ENCODE measurements around the gene ADGRV1.
"Not testable (repeated sequence)": the region's sequence is repeated elsewhere in the genome, so short reads cannot be mapped to it uniquely, and the experiment has no call there.

The ADGRV1 gene

GRCh38 chr5:91027405-91028139 lies 469.0 kb downstream of the ADGRV1 start:
- no peak for DNase-seq (ENCODE audit: low spot score)

DNA sequence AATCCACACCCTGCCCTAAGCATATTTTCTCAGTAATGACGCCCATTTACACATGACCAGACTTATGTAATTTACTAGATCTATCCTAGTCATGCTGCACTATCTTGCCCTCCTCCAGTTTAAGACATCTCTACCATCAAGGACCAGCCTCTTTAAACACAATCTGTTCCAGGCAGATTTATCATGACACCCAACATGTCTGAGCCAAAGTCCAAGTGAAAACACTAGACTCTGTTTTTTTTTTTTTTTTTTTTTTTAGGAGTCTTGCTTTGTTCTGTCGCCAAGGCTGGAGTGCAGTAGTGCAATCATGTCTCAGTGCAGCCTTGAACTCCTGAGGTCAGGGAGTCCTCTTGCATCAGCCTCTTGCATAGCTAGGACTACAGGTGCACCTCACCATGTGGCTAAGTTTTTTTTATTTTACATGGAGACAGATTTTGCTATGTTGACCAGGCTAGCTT lies 469.9 kb downstream of the ADGRV1 start:
- no peak for DNase-seq (ENCODE audit: low spot score)

GRCh38 chr5:91030521-91031401 lies 472.2 kb downstream of the ADGRV1 start:
- no peak for DNase-seq (ENCODE audit: low spot score)

DNA sequence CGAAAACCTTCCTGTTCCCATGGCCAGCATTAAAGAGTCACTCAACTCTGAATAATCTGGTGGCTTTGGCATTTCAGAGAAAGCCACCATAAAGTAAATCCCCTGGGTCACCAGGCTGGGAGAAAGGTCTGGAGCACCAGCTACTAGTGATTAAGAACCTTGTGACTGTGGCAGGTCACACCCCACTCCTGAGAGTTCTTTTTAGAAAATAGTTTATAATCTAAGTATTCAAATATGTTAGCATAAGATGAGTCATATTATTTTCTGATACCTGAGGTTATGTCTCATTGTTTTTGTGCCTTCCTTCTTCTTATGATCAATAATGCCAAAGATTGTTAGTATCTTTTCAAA lies 472.8 kb downstream of the ADGRV1 start:
- no peak for DNase-seq (ENCODE audit: low spot score)

- DNase-seq (ENCODE audit: low spot score) = no peak
Observed at GRCh38 chr5:91032125-91032524, 473.5 kb downstream of the ADGRV1 start.

DNA sequence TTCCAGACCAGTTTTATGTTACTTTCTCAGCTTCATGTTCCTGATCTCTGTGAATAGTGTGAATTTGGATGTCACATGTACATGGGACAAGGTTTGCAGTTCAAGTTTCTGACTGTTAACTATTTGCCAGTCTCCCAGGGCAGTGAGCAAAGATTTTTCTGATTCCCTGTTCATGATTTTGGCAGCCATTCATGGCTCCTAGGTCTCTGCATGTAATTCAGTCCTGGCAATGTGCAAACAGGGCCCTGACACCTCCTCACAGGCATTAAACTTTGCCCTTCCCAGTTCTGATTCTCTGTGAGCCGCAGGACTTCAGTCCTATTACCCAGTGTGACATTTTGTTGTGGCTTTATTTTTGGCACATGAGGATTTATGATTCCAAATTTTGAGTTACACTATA lies 474.8 kb downstream of the ADGRV1 start:
- no peak for DNase-seq (ENCODE audit: low spot score)

- DNase-seq (ENCODE audit: low spot score) = no peak
Observed at GRCh38 chr5:91038180-91038808, 479.7 kb downstream of the ADGRV1 start.

GRCh38 chr5:91041132-91041531 lies 482.5 kb downstream of the ADGRV1 start:
- DNase-seq (ENCODE audit: low spot score) = not testable (repeated sequence)

DNA sequence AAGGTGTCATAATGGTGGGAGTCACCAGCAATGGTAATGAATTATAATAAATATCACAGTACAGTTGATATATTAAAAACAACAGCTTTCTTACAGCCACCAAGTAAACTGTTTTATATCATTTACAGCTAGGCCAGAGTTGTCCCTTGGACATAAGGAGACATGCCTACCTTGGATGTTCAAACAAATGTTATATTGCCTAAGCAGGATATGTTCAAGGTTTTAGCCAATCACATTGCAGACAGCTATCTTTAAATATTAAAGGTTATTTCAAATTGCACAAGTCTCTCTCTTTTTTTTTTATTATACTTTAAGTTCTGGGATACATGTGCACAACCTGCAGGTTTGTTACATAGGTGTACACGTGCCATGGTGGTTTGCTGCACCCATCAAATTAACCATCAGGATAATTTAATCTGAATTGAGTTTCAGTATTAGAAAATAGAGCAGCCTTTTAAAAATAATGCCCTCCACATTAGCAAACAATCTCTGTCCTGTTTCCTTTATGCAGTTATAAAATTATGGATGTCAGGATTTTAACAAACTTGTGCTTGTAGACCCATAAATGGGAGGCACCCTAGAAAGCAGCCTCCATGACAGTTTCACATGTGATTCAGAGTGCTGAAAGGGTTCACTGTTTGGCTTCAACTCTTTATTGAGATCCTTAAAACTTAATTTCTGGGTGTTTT lies 483.8 kb downstream of the ADGRV1 start:
- DNase-seq (ENCODE audit: low spot score) = no peak

GRCh38 chr5:91042936-91043255 lies 484.3 kb downstream of the ADGRV1 start:
- no peak for DNase-seq (ENCODE audit: low spot score)

DNA sequence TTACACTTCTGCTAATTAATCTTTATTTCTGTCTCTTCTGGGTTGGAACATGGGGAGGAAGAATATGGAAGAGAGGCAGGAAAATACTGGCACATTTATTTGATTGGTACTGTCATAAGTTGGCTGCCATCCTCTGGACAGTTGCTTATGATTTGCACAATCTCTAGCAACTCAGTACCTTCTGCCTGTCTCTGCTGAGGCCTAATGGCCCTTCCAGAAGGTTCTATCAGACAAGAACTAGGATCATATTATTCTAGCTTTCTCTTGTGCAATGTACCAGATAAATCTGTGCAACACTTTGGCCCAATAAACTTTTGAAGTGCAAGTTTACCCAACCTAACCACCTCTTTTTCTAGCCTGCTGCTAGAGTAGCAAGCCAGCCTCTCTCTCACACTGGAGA lies 489.5 kb downstream of the ADGRV1 start:
- DNase-seq (ENCODE audit: low spot score) = no peak

DNA sequence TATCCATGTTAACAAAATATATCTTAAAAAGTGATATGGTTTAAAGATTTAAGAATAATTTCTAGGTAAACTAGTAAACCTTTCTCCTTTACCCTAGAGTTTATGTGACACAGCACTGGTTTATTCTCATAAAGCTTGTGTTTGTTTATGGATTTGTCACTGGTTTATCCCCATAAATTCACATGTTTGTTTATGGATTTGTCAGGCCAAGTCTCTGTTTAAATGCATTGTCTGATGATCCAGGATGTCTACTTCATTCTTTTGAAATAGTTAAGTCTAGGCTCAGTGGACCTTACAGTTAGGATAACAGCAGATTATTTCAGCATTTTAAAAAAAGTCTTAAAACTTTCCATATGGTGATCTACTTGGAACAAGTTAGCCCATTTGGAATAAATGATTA lies 490.5 kb downstream of the ADGRV1 start:
- no peak for DNase-seq (ENCODE audit: low spot score)

DNA sequence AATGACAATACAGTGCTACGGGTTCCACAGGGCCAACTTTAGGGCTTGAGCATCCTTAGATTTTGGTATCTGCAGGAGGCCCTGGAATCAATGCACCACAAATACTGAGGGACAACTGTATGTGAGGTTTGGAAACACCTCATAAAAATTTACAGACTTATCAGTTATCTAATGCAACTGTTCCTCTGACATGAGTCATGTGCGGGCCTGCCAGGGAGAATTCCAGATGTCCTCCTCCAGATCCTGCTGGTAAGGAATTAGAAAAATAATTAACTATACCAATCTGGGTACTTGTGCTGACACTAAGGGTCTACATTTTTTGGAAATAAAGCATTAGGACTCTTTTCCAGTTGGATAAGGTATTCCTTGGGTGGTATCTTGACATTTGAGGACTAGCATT lies 491.2 kb downstream of the ADGRV1 start:
- no peak for DNase-seq (ENCODE audit: low spot score)

GRCh38 chr5:91052411-91052810 lies 493.8 kb downstream of the ADGRV1 start:
- DNase-seq (ENCODE audit: low spot score) = not testable (repeated sequence)

DNA sequence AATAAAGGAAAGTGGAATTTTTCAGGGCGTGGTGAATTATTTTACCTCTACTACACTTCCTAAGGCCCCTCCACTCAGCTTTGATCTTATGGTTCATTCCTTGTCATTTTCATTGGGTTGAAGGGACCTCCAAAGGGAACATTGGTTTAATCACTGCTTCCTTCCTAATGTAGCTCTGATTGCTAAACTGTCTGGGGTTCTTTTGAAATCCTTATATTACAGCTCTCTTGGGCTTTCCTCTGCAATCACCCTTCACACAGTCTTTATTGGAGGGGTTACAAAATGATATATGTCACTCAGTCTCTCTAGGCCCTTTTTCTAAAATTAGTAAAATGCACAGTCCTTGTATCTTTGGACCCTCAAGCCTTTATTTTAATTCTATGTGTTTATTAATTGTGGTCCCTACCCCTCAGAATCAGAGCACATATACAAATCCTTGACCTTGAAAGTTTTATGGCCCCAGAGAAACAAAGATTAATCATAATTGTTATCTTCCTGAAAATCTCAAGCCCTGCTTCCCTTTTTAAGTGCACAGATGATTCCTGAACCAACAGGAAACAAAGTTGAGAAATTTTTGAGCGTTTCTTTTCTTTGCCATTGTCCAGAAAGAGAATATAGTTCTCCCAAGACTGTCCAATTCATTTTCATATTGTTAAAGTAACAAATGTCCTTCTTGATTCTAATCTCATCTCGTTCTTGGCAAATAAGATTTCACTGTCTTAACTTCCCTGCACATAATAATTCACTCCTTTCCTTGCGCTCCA lies 494.6 kb downstream of the ADGRV1 start:
- DNase-seq (ENCODE audit: low spot score) = no peak

GRCh38 chr5:91053741-91054025 lies 495.1 kb downstream of the ADGRV1 start:
- no peak for DNase-seq (ENCODE audit: low spot score)

GRCh38 chr5:91058155-91058554 lies 499.6 kb downstream of the ADGRV1 start:
- DNase-seq (ENCODE audit: low spot score) = no peak

GRCh38 chr5:91058575-91058974 lies 500.0 kb downstream of the ADGRV1 start:
- DNase-seq (ENCODE audit: low spot score) = no peak

- no peak for DNase-seq (ENCODE audit: low spot score)
Observed at GRCh38 chr5:91059409-91059808, 500.8 kb downstream of the ADGRV1 start.

GRCh38 chr5:91061094-91061493 lies 502.5 kb downstream of the ADGRV1 start:
- no peak for DNase-seq (ENCODE audit: low spot score)

GRCh38 chr5:91061946-91062562 lies 503.5 kb downstream of the ADGRV1 start:
- no peak for DNase-seq (ENCODE audit: low spot score)

All from SK-N-DZ (cell line).